HEK293T (cell line): ENCODE measurements around the gene NUDT16L1.

Experiments used
- CTCF ChIA-PET: fragments of 350-600 bp; formaldehyde crosslinking; extraction: SDS; loops from one replicate; lab custom pipeline; 2021; ENCODE audit warnings: antibody characterized with exemption, inconsistent platforms; lab: Yijun Ruan, JAX
- POLR2A ChIA-PET: fragments of 350-600 bp; formaldehyde crosslinking; extraction: SDS; loops from one replicate; lab custom pipeline; 2020; ENCODE audit warnings: antibody characterized with exemption, inconsistent platforms; lab: Yijun Ruan, JAX
- DNase-seq: peaks from one replicate; pipeline ENCODE4 v3.0.0; 2012; ENCODE audit warnings: mixed read lengths; ENCODE audit errors: extremely low spot score
- ARNT ChIP-seq: fragments of 450-650 bp; IDR thresholded peaks from 2 replicates; pipeline ENCODE4 v1.6.1; 2017; ENCODE audit warnings: mild to moderate bottlenecking
- BHLHE40 ChIP-seq: fragments of 450-650 bp; IDR thresholded peaks from 2 replicates; pipeline ENCODE4 v1.6.1; 2016; ENCODE audit warnings: mild to moderate bottlenecking, moderate library complexity, borderline replicate concordance
- CTBP1 ChIP-seq: fragments of 450-650 bp; IDR thresholded peaks from 2 replicates; pipeline ENCODE4 v1.6.1; 2016; ENCODE audit warnings: borderline replicate concordance
- ELF4 ChIP-seq: fragments of 450-650 bp; IDR thresholded peaks from 2 replicates; pipeline ENCODE4 v1.6.1; 2017; ENCODE audit warnings: antibody characterized with exemption
- FOXA1 ChIP-seq: fragments of 450-650 bp; IDR thresholded peaks from 2 replicates; pipeline ENCODE4 v1.6.1; 2016; ENCODE audit warnings: mild to moderate bottlenecking
- FOXK2 ChIP-seq: fragments of 450-650 bp; IDR thresholded peaks from 2 replicates; pipeline ENCODE4 v1.6.1; 2016; ENCODE audit warnings: mild to moderate bottlenecking
- FOXM1 ChIP-seq: fragments of 450-650 bp; IDR thresholded peaks from 2 replicates; pipeline ENCODE4 v1.6.1; 2017; ENCODE audit warnings: mild to moderate bottlenecking, borderline replicate concordance
- HDGF ChIP-seq: fragments of 450-650 bp; IDR thresholded peaks from 2 replicates; pipeline ENCODE4 v1.6.1; 2017; ENCODE audit warnings: antibody characterized with exemption, borderline replicate concordance
- L3MBTL2 ChIP-seq: fragments of 450-650 bp; conservative IDR thresholded peaks from 2 replicates; pipeline ENCODE4 v1.6.1; 2016; ENCODE audit warnings: mild to moderate bottlenecking
- LEF1 ChIP-seq: fragments of 450-650 bp; IDR thresholded peaks from 2 replicates; pipeline ENCODE4 v1.6.1; 2017; ENCODE audit warnings: mild to moderate bottlenecking, borderline replicate concordance
- NFRKB ChIP-seq: fragments of 450-650 bp; IDR thresholded peaks from 2 replicates; pipeline ENCODE4 v1.6.1; 2016; ENCODE audit warnings: mild to moderate bottlenecking, moderate library complexity
- SP1 ChIP-seq: fragments of 450-650 bp; IDR thresholded peaks from 2 replicates; pipeline ENCODE4 v1.6.1; 2017
- SUZ12 ChIP-seq: fragments of 450-650 bp; IDR thresholded peaks from 2 replicates; pipeline ENCODE4 v1.6.1; 2016; ENCODE audit warnings: mild to moderate bottlenecking
- TARDBP ChIP-seq: fragments of 450-650 bp; IDR thresholded peaks from 2 replicates; pipeline ENCODE4 v1.6.1; 2016
- ZNF384 ChIP-seq: fragments of 450-650 bp; IDR thresholded peaks from 2 replicates; pipeline ENCODE4 v1.6.1; 2016
- TF ChIP-seq, protein P1 (sequence below): fragments of 450-650 bp; IDR thresholded peaks from 2 replicates; pipeline ENCODE4 v1.6.1; 2016

The NUDT16L1 gene

GRCh38 chr16:4652561-4652960 lies 40.8 kb upstream of the NUDT16L1 start:
- ChIA-PET CTCF (no interaction called here), POLR2A (no interaction called here)
- no peak for TF ChIP-seq HDGF
- TF ChIP-seq SUZ12: no peak
- TF ChIP-seq NFRKB: no peak
- TF ChIP-seq FOXA1: no peak
- no peak for TF ChIP-seq ELF4
- TF ChIP-seq BHLHE40: no peak
- TF ChIP-seq SP1: no peak
- TF ChIP-seq CTBP1: no peak
- no peak for TF ChIP-seq L3MBTL2
- TF ChIP-seq ZNF384: no peak
- DNase-seq: no peak

GRCh38 chr16:4654011-4654963 lies 39.1 kb upstream of the NUDT16L1 start:
- POLR2A ChIA-PET: no interaction called here
- CTCF ChIA-PET: no interaction called here
- TF ChIP-seq ELF4 (no peak), HDGF (no peak), TARDBP (no peak), ARNT (no peak), LEF1 (no peak), FOXA1 (no peak), NFRKB (no peak), FOXK2 (no peak)
- TF ChIP-seq, protein P1, sequence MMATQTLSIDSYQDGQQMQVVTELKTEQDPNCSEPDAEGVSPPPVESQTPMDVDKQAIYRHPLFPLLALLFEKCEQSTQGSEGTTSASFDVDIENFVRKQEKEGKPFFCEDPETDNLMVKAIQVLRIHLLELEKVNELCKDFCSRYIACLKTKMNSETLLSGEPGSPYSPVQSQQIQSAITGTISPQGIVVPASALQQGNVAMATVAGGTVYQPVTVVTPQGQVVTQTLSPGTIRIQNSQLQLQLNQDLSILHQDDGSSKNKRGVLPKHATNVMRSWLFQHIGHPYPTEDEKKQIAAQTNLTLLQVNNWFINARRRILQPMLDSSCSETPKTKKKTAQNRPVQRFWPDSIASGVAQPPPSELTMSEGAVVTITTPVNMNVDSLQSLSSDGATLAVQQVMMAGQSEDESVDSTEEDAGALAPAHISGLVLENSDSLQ: no peak
- no peak for DNase-seq

GRCh38 chr16:4654964-4655590 lies 38.3 kb upstream of the NUDT16L1 start:
- TF ChIP-seq FOXM1 (no peak), LEF1 (no peak), NFRKB (no peak), ELF4 (no peak), ZNF384 (no peak), TARDBP (no peak), FOXK2 (no peak), ARNT (no peak), L3MBTL2 (no peak), BHLHE40 (no peak), CTBP1 (no peak), SUZ12 (no peak), FOXA1 (no peak), SP1 (no peak), HDGF (no peak)
- TF ChIP-seq, protein P1: no peak
- no peak for DNase-seq
- ChIA-PET CTCF (no interaction called here), POLR2A (no interaction called here)

- DNase-seq: no peak
- no peak for TF ChIP-seq SP1
- TF ChIP-seq LEF1: no peak
- no peak for TF ChIP-seq ELF4
- no peak for TF ChIP-seq NFRKB
- TF ChIP-seq CTBP1: no peak
- no peak for TF ChIP-seq ZNF384
- no peak for TF ChIP-seq FOXK2
- no peak for TF ChIP-seq SUZ12
- no peak for TF ChIP-seq FOXA1
- TF ChIP-seq, protein P1: no peak
- no peak for TF ChIP-seq FOXM1
- TF ChIP-seq TARDBP: no peak
- no peak for TF ChIP-seq HDGF
- TF ChIP-seq BHLHE40: no peak
- no peak for TF ChIP-seq ARNT
- TF ChIP-seq L3MBTL2: no peak
- ChIA-PET POLR2A (no interaction called here), CTCF (interaction anchor here (0.5 kb wide), 1 partner anchor 287 kb away, joined by 3 read pairs; no protein-coding TSS in a partner anchor)
These were observed 37.6 kb upstream of the NUDT16L1 start for GRCh38 chr16:4655801-4656200.

DNA sequence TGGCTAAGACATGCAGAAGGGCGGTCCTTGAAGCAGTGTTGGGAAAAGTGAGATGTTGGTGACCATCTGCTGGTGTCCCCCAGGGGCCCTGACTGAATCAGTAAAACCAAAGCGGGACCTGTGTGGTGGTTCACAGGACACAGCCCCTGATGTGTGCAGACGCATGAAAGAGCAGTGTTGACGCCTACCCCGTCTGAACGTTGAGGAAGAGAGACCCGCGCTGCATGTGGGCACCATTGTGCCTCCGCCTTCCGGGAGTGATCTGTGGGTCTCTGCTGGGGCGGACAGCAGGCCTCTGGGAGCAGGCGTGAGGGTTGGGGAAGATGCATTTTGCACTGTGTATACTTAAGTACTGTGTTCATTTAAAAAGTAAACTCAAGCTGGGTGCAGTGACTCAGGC lies 37.1 kb upstream of the NUDT16L1 start:
- ChIA-PET POLR2A (no interaction called here), CTCF (interaction anchor here (0.5 kb wide), 1 partner anchor 287 kb away, joined by 3 read pairs; no protein-coding TSS in a partner anchor)
- no peak for TF ChIP-seq FOXM1
- no peak for TF ChIP-seq TARDBP
- TF ChIP-seq FOXK2: no peak
- TF ChIP-seq, protein P1: no peak
- no peak for TF ChIP-seq NFRKB
- TF ChIP-seq L3MBTL2: no peak
- TF ChIP-seq CTBP1: no peak
- no peak for TF ChIP-seq LEF1
- no peak for TF ChIP-seq HDGF
- no peak for TF ChIP-seq ARNT
- no peak for TF ChIP-seq FOXA1
- TF ChIP-seq SP1: no peak
- TF ChIP-seq ELF4: no peak
- no peak for TF ChIP-seq ZNF384
- no peak for TF ChIP-seq SUZ12
- no peak for TF ChIP-seq BHLHE40
- no peak for DNase-seq
